ENCODE data around the gene EIF4E3. TPM values are rescaled to one million over a fixed set of nuclear protein-coding genes. Genes with fewer than 3 reads are reported as not detected.

EIF4E3 gene
- total RNA-seq, 1 donor from 2014 or later, result 48.9 TPM

DNA sequence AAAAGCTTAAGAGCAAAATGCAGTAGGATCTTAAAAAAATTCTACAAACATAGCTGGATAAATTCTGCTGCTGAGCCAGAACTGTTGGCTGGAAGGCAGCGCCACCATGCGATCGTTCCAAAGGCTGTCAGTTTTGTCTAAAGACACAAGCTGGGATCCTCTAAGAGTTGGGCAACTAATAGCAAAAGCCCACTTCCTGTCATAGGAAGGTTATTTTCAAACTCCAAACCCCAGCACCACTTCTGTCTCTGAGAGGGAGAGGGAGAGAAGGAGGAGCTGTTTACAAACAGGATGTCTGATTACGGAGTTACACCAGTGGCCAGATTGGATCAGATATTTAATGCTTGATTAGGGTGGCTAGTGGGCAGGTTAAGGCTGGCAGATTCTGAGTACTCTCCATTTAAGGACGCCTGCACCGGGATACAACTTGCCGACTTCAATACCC is 44.0 kb downstream of the EIF4E3 start:
- TF ChIP-seq, protein P1, sequence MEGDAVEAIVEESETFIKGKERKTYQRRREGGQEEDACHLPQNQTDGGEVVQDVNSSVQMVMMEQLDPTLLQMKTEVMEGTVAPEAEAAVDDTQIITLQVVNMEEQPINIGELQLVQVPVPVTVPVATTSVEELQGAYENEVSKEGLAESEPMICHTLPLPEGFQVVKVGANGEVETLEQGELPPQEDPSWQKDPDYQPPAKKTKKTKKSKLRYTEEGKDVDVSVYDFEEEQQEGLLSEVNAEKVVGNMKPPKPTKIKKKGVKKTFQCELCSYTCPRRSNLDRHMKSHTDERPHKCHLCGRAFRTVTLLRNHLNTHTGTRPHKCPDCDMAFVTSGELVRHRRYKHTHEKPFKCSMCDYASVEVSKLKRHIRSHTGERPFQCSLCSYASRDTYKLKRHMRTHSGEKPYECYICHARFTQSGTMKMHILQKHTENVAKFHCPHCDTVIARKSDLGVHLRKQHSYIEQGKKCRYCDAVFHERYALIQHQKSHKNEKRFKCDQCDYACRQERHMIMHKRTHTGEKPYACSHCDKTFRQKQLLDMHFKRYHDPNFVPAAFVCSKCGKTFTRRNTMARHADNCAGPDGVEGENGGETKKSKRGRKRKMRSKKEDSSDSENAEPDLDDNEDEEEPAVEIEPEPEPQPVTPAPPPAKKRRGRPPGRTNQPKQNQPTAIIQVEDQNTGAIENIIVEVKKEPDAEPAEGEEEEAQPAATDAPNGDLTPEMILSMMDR (IDR thresholded peaks at IDR 0.05; ENCODE audit: borderline replicate concordance), result peak; percentile 68
- intact Hi-C loops (cut with micrococcal nuclease), result no loop called here
- H3K4me1 ChIP-seq, result peaks cover 32% of the 10 kb centered on the region
- H3K4me3 ChIP-seq, result no peak overlapping the region
- no peaks in the 10 kb centered on the region for H3K27me3 ChIP-seq (ENCODE audit: low read depth)
- H3K36me3 ChIP-seq, result no peaks in the 10 kb centered on the region
- DNase-seq, result peak; percentile 43
- H3K9me3 ChIP-seq (replicated peaks), result no peaks in the 10 kb centered on the region
- H3K27ac ChIP-seq (replicated peaks), result peak overlapping the region; percentile 33

GRCh38 chr3:71680603-71681002 is 44.6 kb downstream of the EIF4E3 start:
- TF ChIP-seq, protein P1 (IDR thresholded peaks at IDR 0.05; ENCODE audit: borderline replicate concordance), result no peak
- no peaks in the 10 kb centered on the region for H3K27me3 ChIP-seq (ENCODE audit: low read depth)
- intact Hi-C loops (cut with micrococcal nuclease), result no loop called here
- H3K27ac ChIP-seq (replicated peaks), result peak overlapping the region; percentile 33
- H3K36me3 ChIP-seq, result no peaks in the 10 kb centered on the region
- peaks cover 32% of the 10 kb centered on the region for H3K4me1 ChIP-seq
- no peaks in the 10 kb centered on the region for H3K9me3 ChIP-seq (replicated peaks)
- H3K4me3 ChIP-seq, result no peak overlapping the region
- DNase-seq, result no peak

DNA sequence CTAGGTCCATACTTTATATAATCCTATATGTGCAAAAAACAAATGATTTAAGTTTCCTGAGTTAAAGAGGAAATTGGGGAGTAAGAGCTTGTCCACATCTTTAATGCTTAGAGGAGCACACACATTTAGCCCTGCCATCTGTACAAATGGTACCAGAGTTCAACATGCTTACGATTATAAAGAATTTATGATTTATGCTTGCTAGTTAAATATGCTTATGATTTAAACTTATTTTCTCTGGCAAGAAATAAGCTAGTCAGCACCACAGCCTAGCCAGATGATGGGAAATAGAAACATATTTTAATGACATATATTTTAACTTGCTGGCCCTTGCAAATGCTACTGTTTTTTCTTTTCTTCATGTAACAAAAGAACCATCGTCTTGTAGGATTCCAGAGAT is 48.3 kb downstream of the EIF4E3 start:
- no peak for DNase-seq
- no peak overlapping the region for H3K4me3 ChIP-seq
- no peaks in the 10 kb centered on the region for H3K36me3 ChIP-seq
- no peaks in the 10 kb centered on the region for H3K9me3 ChIP-seq (replicated peaks)
- TF ChIP-seq, protein P1 (IDR thresholded peaks at IDR 0.05; ENCODE audit: borderline replicate concordance), result no peak
- intact Hi-C loops (cut with micrococcal nuclease), result no loop called here
- H3K27me3 ChIP-seq (ENCODE audit: low read depth), result no peaks in the 10 kb centered on the region
- no peak overlapping the region for H3K27ac ChIP-seq (replicated peaks)
- H3K4me1 ChIP-seq, result peaks cover 13% of the 10 kb centered on the region

DNA sequence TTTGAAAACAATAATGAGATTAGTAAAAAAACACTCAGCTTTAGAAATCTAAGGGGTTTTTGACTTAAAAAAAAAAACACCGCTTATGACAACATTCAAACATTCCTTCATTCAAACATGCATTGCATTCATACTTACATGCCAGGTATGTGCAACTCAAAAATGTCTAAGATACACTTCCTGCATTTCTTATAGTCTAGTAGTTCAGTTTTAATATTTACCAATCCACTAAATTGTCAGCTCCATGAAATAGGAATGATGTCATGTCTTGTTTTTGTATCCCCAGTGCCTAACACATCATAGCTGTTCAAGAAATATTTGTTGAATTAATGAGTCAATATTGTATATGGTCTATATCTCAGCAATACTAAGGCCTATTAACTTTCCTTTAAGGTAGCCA is 51.7 kb downstream of the EIF4E3 start:
- Histone ChIP-seq H3K36me3 (no peaks in the 10 kb centered on the region), H3K9me3 (replicated peaks) (no peaks in the 10 kb centered on the region), H3K4me1 (no peaks in the 10 kb centered on the region), H3K27me3 (ENCODE audit: low read depth) (no peaks in the 10 kb centered on the region), H3K4me3 (no peak overlapping the region), H3K27ac (replicated peaks) (no peak overlapping the region)
- intact Hi-C loops (cut with micrococcal nuclease), result no loop called here
- TF ChIP-seq, protein P1 (IDR thresholded peaks at IDR 0.05; ENCODE audit: borderline replicate concordance), result no peak
- DNase-seq, result no peak

GRCh38 chr3:71672807-71673206 is 52.4 kb downstream of the EIF4E3 start:
- Histone ChIP-seq H3K36me3 (no peaks in the 10 kb centered on the region), H3K4me1 (no peaks in the 10 kb centered on the region), H3K9me3 (replicated peaks) (peaks cover 5% of the 10 kb centered on the region), H3K4me3 (no peak overlapping the region), H3K27me3 (ENCODE audit: low read depth) (no peaks in the 10 kb centered on the region), H3K27ac (replicated peaks) (no peak overlapping the region)
- intact Hi-C loops (cut with micrococcal nuclease), result no loop called here
- DNase-seq, result no peak
- TF ChIP-seq, protein P1 (IDR thresholded peaks at IDR 0.05; ENCODE audit: borderline replicate concordance), result no peak

DNA sequence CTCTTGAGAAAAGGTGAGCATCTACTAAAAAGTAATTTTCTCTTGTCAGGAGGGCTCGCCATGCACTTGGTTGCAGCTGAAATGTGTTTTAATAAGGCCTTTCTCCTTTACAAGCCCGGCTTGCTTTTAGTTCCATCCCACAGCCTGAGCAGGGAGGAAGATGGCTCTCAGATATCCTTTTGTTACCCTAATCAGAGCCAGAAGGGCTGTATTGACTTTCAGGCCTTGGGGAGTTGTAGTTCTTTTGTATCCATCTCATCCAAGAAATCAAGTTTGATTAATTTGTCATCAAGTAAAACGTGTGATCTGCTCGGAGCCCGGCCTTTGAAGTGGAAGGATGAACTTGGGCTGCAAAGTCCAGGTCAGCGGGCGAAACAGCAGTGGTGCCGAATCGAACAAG is 52.9 kb downstream of the EIF4E3 start:
- no peaks in the 10 kb centered on the region for H3K27me3 ChIP-seq (ENCODE audit: low read depth)
- H3K27ac ChIP-seq (replicated peaks), result no peak overlapping the region
- intact Hi-C loops (cut with micrococcal nuclease), result no loop called here
- H3K36me3 ChIP-seq, result no peaks in the 10 kb centered on the region
- H3K4me1 ChIP-seq, result no peaks in the 10 kb centered on the region
- H3K9me3 ChIP-seq (replicated peaks), result peaks cover 7% of the 10 kb centered on the region
- H3K4me3 ChIP-seq, result no peak overlapping the region
- DNase-seq, result no peak
- TF ChIP-seq, protein P1 (IDR thresholded peaks at IDR 0.05; ENCODE audit: borderline replicate concordance), result no peak

Data from left ventricle myocardium inferior (tissue), 1 donor.